ENCODE results near the gene FGD1.
A peak's percentile ranks its signal among the peaks of the same experiment; 100 is the strongest.
"Not testable (repeated sequence)": the region's sequence is repeated elsewhere in the genome, so short reads cannot be mapped to it uniquely, and the experiment has no call there.

Gene FGD1

DNA sequence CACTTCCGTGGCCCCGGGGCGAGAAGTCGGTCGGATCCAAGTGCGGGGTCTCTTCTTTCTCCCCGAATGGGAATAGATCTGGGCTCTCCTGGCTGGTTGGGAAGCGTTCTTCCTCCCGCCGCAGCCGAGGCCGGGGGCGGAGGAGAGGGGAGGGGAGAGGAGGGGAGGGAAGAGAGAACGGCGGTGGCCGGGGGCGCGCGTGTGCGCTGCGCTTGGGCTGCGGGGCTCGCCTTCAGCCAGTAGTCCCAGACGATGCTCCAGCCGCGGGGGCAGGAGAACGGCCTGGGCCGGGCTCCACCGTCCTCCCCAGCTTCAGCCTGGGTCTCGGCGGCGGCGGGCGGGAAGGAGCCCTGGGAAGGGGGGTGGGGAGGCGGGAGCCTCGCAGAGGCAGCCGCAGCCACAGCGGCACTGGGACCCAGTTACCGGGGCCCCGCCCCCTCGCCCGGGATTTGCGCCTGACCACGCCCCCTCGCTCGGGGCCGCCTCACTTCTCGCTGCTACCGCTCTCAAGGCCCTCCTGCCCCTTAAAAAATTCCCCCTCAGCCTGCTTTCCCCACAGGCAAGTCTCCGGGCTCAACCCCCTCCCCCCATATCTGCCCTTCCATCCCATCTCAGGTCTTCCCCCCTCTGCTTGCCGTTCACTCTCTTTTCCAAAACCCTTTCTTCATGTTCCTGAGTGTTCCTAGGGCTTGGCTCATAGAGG is at the start of gene FGD1:
Gene FGD1 (minus strand): TSS at position 421 of the 703 bp plus-strand sequence. CDS start 802 bp downstream, outside the sequence.
- TF ChIP-seq, protein P1, sequence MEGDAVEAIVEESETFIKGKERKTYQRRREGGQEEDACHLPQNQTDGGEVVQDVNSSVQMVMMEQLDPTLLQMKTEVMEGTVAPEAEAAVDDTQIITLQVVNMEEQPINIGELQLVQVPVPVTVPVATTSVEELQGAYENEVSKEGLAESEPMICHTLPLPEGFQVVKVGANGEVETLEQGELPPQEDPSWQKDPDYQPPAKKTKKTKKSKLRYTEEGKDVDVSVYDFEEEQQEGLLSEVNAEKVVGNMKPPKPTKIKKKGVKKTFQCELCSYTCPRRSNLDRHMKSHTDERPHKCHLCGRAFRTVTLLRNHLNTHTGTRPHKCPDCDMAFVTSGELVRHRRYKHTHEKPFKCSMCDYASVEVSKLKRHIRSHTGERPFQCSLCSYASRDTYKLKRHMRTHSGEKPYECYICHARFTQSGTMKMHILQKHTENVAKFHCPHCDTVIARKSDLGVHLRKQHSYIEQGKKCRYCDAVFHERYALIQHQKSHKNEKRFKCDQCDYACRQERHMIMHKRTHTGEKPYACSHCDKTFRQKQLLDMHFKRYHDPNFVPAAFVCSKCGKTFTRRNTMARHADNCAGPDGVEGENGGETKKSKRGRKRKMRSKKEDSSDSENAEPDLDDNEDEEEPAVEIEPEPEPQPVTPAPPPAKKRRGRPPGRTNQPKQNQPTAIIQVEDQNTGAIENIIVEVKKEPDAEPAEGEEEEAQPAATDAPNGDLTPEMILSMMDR (IDR thresholded peaks at IDR 0.05; ENCODE audit: insufficient read depth, missing control alignments) = no peak
- DNase-seq (ENCODE audit: insufficient read length, low spot score) = peak; percentile 72
- FAIRE-seq = no peak

DNA sequence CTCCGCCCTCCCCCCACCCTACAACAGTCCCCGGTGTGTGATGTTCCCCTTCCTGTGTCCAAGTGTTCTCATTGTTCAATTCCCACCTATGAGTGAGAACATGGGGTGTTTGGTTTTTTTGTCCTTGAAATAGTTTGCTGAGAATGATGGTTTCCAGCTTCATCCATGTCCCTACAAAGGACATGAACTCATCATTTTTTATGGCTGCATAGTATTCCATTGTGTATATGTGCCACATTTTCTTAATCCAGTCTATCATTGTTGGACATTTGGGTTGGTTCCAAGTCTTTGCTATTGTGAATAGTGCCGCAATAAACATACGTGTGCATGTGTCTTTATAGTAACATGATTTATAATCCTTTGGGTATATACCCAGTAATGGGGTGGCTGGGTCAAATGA is 46.2 kb upstream of the FGD1 start:
- FAIRE-seq; DNase-seq (ENCODE audit: insufficient read length, low spot score): not testable (repeated sequence)

DNA sequence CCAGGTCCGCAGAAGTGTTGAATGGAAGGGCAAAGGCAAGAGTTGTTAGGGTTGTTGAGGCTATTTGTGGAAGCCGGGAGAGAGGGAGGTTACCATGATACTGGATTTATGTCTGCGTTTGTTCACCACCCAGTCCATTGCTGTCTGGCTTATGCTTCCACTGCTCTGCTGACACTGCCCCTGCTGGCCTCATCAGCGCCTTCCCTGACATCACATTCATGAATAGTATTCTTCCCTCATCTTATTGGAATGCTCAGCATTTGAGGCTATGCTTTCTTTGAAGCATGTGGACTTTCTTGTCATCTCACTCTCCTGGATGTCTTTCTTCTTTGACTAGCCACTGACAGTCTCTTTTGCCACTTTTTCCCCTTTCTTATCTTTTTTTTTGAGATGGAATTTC is 44.3 kb upstream of the FGD1 start:
- FAIRE-seq (no peak), DNase-seq (ENCODE audit: insufficient read length, low spot score) (no peak)
- TF ChIP-seq, protein P1 (IDR thresholded peaks at IDR 0.05; ENCODE audit: insufficient read depth, missing control alignments) = no peak

- no peak for DNase-seq (ENCODE audit: insufficient read length, low spot score)
- FAIRE-seq = no peak
- TF ChIP-seq, protein P1 (IDR thresholded peaks at IDR 0.05; ENCODE audit: insufficient read depth, missing control alignments) = no peak
Measured at GRCh38 chrX:54534271-54534670, 38.2 kb upstream of the FGD1 start.

DNA sequence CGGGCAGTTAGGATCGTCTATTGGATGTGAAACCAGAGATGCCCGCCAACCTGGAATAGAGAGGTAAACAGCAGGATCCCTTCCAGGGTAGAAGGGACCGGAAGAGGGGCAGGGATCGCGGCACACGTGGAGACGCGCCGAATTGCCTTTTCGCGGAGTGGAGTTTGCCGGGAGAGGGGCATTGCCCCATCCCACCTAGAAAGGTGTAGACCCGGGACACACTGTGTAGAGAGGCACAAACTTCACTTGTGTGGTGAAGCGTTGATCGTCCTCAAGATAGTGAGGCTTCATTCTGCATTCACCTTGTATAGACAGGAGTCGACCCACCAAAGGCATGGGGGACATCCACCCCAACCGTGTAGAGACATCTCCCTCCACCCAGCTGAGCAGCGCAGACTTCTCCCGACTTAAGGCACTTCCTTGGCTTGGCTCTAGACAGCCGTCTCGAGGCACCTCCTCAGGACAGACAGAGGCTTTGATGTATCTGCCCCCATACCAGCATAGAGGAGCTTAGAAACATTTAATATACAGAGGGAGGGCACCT is 34.4 kb upstream of the FGD1 start:
- no peak for DNase-seq (ENCODE audit: insufficient read length, low spot score)
- TF ChIP-seq, protein P1 (IDR thresholded peaks at IDR 0.05; ENCODE audit: insufficient read depth, missing control alignments) = no peak
- FAIRE-seq = no peak

DNA sequence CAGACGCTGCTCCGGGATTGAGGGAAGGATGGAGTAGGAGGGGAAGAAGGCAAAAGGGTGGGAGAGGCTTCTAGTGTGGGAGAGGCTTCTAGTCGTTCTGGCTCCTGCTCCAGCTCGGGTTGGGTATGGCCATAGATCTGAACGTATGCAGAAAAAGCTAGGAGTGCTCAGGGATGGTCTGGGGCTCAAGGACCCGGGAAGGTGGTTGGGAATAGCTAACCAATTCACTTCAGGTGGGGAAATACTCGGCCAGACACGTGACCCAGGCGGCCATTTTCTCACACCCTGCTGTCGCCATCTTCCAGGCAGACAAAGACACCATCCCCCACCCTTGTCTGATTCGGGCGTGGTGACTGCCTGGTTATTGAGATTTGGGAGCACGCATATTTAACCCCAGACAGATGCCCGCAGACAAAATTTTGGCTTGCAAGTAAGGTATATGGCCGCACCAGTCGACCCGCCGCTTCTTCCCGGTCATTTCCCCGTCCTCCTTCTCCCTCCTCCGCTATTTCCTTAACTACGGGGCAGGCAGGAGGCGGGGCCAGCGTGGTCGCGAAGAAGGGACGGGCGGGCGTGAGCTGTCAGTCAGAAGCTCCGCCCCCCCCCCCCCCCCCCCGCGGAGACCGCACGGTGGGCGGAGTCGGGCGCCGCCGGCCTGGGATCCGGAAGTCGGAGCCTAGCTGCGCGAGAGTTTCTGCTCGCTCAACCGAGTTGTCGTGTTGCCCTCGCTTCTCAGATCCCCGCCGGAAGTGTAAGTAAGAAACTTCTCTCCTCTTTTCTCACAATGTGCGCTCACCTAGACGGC is 33.7 kb upstream of the FGD1 start, which contains the start of gene GNL3L:
Gene GNL3L (plus strand): TSS at position 668 of the 805 bp plus-strand sequence. CDS start 2,348 bp downstream, outside the sequence.
- FAIRE-seq = no peak
- TF ChIP-seq, protein P1 (IDR thresholded peaks at IDR 0.05; ENCODE audit: insufficient read depth, missing control alignments) = no peak
- DNase-seq (ENCODE audit: insufficient read length, low spot score) = no peak

DNA sequence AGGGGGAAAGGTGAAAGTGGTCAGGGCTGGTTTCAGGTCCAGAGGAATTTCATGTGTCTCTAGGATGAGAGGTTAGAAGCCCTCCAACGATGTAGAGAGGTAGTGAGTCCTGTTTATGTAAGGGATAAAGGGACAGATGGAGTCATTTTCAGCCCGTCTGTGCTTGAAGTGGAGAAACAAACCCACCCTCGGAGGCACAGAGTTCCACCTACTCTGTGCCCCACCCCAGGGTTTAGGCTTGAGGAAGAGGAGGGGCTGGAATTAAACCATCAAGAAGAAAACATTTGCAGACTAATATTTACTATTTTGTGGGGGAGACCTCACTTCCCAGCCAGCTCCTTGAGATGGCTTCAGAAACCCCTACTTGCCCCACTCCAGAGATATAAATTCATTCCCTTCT is 33.1 kb upstream of the FGD1 start:
- no peak for DNase-seq (ENCODE audit: insufficient read length, low spot score)
- FAIRE-seq = no peak
- TF ChIP-seq, protein P1 (IDR thresholded peaks at IDR 0.05; ENCODE audit: insufficient read depth, missing control alignments) = no peak

Measured in D721Med (cell line).